Inferior parietal cortex (tissue), 1 donor: ENCODE measurements around the gene TXN.

Experiments
- DNase-seq: peaks from one replicate; pipeline ENCODE4 v3.0.0-alpha.2; 2016; ENCODE audit errors: extremely low spot score

TXN gene

DNA sequence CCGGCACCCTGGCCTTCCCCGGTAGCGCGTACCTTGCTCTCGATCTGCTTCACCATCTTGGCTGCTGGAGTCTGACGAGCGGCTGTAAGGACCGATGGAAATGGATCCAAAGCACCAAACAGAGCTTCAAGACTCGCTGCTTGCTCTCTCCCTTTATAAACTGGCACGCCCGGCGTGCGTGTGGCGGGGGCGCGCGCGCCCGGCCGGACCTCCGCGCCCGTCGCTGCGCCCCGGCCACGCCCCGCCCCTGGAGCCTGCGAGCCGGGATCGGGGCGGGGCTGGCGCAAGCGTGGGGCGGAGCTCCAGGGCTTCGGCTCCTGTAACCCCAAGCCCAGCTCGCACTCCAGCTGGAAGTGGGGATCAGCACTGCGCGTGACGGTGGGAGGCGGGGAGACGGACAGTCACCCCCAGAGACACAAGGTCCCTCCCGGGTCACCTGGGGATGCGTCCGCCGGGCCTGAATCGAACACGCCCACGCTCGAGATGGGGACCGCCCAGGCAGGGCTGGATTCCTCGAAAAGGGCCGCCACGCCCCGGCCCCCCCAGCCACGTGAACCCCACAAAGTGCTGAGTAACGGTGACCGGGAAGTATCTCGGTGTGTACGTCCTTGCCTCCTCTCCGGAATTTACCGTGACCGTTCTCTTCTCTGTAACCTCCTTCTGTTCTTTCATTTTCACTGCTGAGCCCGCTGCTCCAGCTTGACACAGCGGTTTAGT lies at the start of gene TXN:
TSS of gene TXN (minus strand) at position 128 of the 717 bp plus-strand sequence. CDS start at position 56, 72 bp downstream.
- peak; percentile 84 for DNase-seq

DNA sequence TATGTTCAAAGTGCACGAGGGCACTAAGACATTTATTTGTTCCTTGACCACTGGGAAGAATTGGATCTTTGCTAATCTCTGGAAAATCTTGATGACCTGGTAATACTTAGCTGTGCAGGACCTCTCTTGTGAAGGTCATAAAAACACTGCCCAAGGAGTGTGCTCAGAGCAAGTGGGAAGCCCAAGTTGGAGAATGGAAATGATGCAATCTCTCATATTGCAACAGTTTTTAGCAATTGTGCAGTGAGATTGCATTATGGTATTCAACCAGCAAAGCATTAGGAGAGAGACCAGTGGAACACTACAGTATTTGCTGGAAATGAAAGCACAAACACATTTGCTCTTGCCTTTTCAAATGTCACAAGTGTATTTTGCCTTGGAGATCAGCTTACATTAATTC lies 46.8 kb upstream of the TXN start:
- DNase-seq, result no peak

DNA sequence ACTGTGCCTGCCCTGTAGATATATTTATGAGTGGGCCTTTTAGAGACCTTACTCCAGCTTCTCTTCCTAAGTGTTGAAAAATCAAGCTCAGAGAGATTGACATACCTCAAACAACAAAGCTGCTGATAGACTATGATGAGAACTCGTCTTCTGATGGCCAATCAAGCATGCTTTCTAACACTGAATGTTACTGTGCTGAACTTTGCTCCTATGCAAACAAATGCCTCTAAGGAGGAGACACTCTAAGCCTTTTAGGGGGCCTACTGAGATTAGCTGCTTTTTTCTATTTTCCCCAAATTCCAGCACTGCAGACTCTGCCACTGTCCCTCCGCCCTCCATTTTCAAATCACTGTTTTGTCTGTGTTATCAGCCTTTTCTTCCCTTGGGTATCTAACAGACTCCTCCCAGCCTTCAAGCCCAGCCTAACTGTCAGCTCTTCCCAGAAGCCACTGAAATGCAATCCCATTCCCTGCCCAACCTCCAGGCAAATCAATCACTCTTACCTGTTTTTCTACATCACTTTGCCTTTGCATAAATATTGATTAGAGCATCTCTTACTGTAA lies 41.8 kb upstream of the TXN start:
- DNase-seq, result no peak

DNA sequence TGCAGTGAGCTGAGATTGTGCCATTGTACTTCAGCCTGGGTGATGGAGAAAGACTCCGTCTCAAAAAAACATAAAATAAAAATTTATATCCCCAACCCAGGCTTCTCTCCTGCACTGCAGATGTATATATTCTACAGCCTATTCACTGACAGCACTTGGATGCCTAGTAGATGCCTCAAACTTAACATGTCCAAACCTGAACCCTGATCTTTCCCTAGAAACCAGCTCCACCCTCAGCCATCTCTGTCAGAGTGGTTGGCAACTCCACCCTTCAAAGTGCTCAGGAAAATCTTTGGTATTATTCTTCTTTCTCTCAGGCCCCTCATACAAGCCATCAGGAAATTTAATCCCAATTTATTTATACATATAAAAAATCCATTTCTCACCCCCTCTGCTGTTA lies 36.9 kb upstream of the TXN start:
- no peak for DNase-seq

DNA sequence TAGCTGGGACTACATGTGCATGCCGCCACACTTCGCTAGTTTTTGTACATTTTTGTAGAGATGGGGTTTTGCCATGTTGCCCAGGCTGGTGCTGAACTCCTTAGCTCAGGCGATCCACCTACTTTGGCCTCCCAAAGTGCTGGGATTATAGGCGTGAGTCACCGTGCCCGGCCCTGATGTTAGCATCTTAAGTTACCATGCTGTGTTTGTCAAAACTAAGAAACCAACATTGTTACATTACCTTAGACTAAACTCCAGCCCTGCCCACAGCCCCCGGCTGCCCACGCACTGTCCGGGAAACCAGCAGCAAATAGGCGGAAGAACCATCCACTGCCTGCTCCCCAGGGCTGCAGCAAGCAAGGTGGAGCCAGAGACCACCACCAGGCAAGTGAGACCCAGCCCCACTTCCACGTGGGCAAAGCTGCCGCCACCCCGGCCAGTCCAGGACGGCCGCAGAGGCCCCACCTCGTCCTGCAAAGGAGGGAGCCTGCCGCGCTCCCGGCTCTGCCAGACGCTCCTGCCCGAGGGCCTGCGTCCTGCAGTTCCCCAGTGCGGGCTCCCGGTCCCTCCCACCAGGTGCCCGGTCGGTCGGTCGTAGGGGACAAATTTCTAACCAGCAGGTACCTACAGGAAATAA lies 35.7 kb upstream of the TXN start:
- no peak for DNase-seq

DNA sequence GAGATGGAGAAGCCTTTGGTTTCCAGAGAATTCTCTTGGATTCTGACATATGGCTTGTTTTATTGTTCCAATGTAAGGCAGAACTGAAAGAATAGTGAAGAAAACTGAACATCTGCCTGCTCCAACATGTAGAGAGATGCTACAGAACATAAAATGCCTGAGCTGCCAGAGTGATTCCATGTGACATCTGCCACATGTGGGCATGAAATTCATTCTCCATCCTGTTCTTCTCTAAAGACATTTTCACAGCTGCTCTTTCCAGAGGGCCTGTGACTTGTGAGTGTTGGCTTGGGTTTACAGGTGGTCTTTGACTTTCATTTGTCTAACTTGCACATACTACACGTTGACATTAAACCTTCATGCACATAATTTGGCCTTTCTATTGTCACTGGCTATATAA lies 33.7 kb upstream of the TXN start:
- DNase-seq, result no peak

DNA sequence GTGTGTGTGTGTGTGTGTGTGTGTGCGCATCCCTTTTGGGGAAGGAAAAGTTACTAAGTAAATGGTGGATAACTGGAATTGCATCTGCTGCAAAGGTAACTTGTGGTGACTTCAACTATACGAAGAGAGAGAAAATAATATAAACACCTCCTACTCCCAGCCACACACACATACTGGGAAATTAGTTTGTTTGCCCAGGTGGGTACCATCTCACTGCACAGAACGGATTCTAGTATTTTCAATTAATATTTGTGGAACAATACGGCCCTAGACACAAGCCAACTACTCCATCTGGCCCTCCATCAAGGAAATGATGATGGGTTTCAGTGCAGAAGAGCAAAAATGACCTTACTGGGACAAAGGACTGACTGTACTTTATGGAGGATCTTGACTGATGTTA lies 32.2 kb upstream of the TXN start:
- DNase-seq, result no peak

DNA sequence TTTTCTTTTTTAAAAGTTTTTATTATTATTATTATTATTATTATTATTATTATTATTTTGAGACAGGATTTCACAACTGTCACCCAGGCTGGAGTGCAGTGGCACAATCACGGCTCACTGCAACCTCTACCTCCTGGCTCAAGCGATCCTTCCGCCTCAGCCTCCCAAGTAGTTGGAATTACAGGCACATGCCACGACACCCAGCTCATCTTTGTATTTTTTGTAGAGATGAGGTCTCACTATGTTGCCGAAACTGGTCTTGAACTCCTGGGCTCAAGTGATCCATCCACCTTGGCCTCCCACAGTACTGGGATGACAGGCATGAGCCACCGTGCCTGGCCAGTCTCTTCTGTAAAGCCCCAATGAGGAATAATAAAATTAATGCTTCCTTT lies 31.0 kb upstream of the TXN start:
- no peak for DNase-seq

DNA sequence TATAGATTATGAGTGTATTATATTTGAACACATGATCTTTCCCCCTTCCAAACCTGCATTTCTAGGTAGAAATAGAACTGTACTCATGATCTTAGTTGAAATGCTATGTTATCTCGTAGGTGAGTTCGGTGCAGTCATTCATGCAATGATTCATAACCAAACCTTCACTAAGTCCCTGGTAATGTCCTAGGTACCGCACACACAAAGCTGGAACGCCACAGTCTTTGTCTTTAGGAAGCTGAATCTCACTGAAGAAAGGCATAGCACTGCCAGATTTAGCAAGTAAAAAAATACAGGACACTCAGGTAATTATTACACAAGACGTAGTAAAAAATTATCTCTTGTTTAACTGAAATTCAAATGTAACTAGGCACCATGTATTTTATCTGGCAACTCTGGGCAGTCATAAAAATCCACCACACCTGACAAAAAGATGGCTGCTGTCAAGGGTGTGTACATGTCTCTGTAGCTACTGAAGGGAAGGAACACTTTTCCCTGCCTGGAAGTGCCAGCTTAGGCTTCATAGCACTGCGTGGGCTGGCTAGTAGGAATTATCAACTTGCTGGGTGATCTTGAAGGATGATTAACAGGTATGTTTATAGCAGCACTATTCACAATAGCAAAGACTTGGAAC lies 28.0 kb upstream of the TXN start:
- DNase-seq, result no peak

DNA sequence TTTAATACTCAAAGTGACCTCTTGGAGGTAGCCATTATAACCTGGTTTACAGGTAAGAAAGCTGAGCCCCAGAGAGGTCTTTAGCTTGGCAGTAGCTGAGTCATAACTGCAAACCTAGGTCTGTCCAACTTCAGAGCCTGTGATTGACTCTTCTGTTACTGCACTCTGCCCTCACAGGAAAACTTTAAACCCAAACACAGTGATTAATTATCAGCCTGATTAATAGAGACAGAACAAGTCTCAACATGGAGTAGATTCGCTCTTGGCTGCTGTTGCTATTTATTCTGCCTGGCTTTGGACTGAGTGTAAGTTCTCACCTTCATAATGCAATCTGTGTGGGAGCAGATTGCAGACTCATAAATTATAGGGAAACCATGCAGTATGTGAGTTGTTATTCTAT lies 27.4 kb upstream of the TXN start:
- DNase-seq, result peak; percentile 29

DNA sequence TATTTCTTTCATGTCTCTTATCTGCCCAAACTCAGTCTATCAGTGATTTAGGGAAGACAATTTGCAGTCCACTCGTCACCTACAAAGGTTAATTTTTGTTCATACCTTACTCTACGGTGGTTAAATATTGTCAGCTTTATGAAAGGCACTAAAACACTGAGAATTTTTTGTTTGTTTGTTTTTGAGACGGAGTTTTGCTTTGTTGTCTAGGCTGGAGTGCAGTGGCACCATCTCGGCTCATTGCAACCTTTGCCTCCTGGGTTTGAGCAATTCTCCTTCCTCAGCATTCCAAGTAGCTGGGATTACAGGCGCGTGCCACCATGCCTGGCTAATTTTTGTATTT lies 26.4 kb upstream of the TXN start:
- DNase-seq, result no peak

DNA sequence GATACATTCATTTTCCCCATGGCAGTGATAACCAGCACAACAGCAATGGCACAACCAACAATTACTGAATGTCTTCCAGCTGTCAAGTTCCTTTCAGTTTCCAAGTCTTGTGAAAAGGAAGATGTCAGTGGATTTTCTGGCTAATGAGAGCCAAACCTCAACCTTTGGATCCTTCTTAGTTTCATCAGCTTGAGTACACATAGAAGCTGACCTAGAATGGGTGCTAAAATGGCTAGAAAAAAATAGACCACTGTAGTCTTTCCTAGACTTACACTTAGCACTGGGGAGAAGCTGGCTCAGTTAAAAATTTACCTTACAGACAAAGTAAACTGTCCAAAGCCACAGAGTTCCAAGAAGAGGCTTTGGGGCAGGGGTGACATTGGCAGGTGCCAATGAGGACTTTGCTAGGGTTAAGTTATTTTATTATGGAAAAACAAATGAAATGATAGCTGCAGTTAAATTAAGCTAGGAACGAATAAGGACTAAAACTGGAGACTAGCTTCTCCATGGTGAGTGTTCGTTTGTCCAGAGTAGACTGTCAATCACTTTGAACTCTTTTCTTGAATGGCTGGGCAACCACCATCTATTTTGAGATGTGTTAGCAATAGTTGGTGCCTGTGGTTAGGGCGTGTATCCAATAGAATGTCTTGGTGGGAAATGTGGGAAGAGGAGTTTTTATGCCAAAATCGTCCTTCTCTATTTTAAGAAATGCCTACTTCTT lies 25.9 kb upstream of the TXN start:
- DNase-seq, result peak; percentile 29

DNA sequence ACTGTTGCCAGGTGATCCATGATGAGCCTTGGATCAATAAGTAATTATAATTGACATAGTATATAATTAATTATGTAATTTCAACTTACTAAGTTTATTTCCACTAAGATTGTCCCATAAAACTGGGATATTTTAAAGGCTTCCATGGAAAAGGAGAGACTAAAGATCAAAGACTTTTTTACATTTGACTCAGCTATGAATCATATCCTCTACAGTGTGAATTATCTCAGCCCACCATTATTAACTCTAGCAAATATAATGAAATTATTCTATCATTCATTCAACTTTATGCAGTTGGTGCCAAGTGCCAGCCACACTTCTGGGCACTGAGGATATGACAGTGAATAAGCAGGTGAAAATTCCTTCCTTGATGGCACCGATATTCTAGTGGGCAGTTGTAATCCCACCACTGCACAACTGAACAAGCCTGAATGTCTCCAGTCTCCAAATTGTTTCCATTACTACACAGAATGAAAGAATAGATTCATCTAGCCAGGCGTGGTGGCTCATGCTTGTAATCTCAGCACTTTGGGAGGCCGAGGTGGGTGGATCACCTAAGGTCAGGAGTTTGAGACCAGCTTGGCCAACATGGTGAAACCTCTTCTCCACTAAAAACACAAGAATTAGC lies 21.9 kb upstream of the TXN start:
- no peak for DNase-seq

DNA sequence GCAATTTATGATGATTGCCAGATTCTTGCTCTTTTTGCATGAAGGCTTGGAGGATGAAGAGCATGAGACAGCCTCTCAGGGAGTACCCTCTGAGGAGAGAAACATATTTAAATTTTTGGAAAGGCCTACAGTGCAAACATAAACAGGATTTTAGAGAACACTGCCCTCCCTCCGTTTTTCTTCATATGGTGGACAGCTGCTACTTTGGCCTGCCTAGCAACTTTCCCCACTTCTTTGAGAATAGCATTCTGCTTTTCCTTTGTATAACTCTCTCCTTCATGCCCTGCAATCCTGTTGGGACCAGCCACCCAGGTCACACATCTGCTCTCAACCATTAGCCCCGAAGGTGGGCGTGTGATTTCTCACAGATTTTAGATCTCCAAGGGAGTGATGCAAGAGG lies 20.5 kb upstream of the TXN start:
- no peak for DNase-seq

DNA sequence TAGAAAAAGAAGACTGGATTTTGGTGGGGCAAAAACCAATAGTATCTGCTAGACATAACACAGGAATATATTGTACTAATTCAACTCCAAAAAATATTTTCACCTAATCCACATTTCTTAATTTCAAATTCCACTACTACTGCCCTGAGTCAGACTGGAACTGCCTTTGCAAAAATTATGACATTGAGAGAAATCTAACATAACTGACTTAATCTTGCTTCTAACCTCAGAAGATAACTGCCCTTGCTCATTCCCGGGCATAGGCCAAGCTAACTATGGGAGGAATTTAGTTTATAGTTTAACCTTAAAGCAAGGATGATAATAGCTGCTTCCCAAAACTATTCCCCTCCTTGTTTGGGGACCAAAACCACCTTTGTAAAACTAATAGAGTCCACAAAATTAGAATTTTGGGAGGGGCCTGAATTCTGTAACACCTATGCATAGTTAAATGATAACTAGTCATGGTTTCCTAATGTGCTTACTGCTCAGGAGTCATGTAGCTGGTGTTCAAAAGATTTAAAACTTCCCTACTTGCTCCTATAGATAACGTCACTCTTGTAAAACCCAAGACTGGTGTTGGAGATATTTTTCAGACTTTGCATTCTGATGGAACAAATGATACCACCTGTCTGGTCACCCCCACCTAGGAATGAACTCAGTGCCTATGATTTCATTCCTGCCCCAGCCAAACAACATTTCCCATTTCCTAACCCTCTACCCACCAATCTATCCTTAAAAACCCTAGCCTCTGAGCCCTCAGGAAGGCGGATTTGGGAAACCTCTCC lies 14.1 kb upstream of the TXN start:
- DNase-seq, result no peak

DNA sequence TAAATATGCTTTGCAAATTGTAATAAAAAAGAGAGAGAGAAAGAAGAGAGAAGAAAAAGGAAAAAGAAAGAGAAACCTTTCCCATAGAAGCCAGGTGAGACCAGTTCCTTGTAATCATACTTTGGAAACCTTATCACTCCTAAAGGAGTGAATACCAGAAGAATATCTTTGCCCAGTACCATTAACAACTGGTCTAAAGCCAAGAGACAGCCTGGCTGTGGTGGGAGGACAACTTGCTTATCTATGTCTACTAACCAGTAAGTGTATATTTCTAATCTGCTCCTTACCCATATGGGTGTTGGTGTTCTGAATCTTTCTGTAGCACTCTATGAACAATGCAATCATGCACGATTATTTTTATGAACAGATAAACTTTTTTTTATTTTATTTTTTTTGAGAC lies 10.5 kb upstream of the TXN start:
- no peak for DNase-seq

DNA sequence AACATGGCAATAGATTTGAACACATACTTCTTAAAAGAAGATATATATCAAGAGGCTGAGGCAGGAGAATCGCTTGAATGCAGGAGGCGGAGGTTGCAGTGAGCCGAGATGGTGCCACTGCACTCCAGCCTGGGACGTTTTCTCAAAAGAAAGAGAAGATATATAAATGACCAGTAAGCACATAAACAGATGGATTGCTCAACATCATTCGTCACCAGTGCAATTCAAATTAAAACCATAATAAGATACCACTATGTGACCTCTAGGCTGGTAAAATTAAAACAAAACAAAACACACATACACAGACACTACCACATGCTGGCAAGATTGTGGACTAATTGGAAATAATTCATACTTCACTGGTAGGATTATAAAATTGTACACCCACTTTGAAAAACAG lies 5.3 kb upstream of the TXN start:
- DNase-seq, result no peak

DNA sequence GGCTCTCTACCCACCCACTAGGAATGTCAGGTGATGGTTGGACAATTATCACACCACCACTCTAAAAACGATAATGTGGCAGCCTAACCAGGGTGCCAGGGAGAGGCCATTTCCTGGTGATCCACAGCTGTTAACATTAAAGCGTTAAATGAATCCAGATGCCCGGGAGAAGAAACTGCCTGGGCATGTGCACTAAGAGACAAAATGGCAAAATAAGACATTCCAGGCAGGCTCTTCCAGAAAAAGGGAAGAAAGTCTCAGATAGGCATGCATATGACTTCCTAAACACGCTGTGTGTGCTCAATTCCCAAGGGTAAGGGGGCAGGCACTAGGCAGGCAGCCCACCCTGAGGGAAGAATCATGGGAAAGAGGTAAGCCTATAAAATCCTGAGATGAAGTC lies 4.6 kb upstream of the TXN start:
- DNase-seq, result no peak

DNA sequence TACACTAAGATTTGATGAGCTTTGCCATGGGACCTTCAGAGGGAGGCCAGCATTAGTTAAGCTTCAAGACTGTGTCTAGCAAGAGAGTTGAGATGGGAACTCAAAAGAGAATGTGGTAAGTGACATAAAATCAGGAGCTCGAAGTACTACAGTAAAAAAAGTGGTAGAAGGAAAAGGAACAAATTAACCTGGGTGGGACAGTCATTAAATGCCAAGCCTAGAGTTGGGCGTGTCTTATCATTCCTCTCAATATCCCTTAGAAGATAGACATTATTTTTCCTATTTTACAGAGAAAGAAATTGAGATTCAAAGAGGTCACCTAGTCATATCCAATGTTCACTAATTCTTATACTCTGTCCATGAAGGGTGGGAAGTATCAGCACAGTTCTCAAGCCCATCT lies 3.3 kb upstream of the TXN start:
- DNase-seq, result no peak

DNA sequence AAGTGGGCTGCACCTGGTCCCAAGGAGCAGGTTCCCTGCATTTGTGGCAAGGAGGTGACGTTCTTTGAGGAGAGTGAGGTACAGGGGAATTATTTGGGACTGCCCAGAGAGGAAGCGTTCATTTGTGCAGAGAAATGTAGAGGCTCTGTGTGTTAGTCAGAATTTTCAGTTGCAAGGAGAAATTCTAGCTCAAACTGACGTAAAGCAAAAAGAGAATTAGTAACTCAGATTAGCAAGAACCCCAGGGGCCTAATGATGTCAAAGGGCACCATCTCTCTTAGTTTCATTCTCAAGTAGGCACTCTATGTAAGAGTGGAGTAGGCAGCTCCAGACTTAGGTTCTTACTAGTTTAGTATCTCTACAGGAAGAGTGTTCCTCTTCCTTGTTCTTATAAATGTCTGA lies 2.4 kb upstream of the TXN start:
- DNase-seq, result no peak

DNA sequence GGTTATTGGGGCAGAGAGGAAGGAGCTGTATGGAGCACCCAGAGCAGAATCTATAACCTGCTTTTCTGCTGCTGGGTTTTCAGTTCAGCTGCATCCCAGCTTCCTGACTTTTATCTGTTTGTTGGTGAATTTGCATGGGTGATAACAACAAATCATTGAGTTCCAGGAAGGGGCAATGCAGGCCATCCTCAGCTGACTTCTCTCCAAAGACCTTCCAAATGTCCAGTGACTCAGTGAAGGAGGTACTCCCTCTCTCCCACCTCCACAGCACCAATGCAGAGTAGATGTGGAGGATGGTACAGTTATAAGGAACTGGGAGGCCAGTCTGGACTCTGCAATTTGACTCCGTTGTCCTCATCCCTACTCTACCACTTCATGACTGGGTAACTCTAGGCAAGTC lies 1.6 kb upstream of the TXN start:
- DNase-seq, result no peak
